ENCODE measurements around the gene AP2A1. TPM values are rescaled to one million over a fixed set of nuclear protein-coding genes. Genes with fewer than 3 reads are reported as not detected.
"Not testable (repeated sequence)": the region's sequence is repeated elsewhere in the genome, so short reads cannot be mapped to it uniquely, and the experiment has no call there.

AP2A1 gene
- 39.2 TPM for total RNA-seq (ENCODE audit: insufficient read depth, low replicate concordance)

GRCh38 chr19:49766930-49767299, at the start of gene AP2A1:
Gene AP2A1 (plus strand): TSS chr19:49767001. CDS start chr19:49767134, 133 bp downstream.
- no peak for DNase-seq (ENCODE audit: low spot score)

- peak; percentile 26 for DNase-seq (ENCODE audit: low spot score)
These were observed 48.3 kb upstream of the AP2A1 start for GRCh38 chr19:49718511-49718910.

GRCh38 chr19:49718991-49719390, 47.8 kb upstream of the AP2A1 start:
- no peak for DNase-seq (ENCODE audit: low spot score)

- DNase-seq (ENCODE audit: low spot score), result not testable (repeated sequence)
These were observed 47.4 kb upstream of the AP2A1 start for GRCh38 chr19:49719420-49719819.

GRCh38 chr19:49727217-49728030, 39.4 kb upstream of the AP2A1 start:
- DNase-seq (ENCODE audit: low spot score), result peak; percentile 85

- DNase-seq (ENCODE audit: low spot score), result no peak
These were observed 36.6 kb upstream of the AP2A1 start for GRCh38 chr19:49730166-49730565.

GRCh38 chr19:49738268-49738667, 28.5 kb upstream of the AP2A1 start:
- no peak for DNase-seq (ENCODE audit: low spot score)

GRCh38 chr19:49739098-49739497, 27.7 kb upstream of the AP2A1 start:
- no peak for DNase-seq (ENCODE audit: low spot score)

GRCh38 chr19:49739933-49740332, 26.9 kb upstream of the AP2A1 start:
- no peak for DNase-seq (ENCODE audit: low spot score)

- no peak for DNase-seq (ENCODE audit: low spot score)
These were observed 25.5 kb upstream of the AP2A1 start for GRCh38 chr19:49741210-49741844.

GRCh38 chr19:49744946-49745381, 21.8 kb upstream of the AP2A1 start:
- DNase-seq (ENCODE audit: low spot score), result no peak

- DNase-seq (ENCODE audit: low spot score), result peak; percentile 35
These were observed 20.4 kb upstream of the AP2A1 start for GRCh38 chr19:49746206-49746958.

GRCh38 chr19:49749055-49749716, 17.6 kb upstream of the AP2A1 start:
- no peak for DNase-seq (ENCODE audit: low spot score)

GRCh38 chr19:49749771-49750170, 17.0 kb upstream of the AP2A1 start:
- DNase-seq (ENCODE audit: low spot score), result no peak

- no peak for DNase-seq (ENCODE audit: low spot score)
These were observed 14.1 kb upstream of the AP2A1 start for GRCh38 chr19:49752701-49753100.

- no peak for DNase-seq (ENCODE audit: low spot score)
These were observed 10.8 kb upstream of the AP2A1 start for GRCh38 chr19:49755956-49756355.

- DNase-seq (ENCODE audit: low spot score), result peak; percentile 80
These were observed 8.5 kb upstream of the AP2A1 start for GRCh38 chr19:49758292-49758691.

- DNase-seq (ENCODE audit: low spot score), result no peak
These were observed 5.6 kb upstream of the AP2A1 start for GRCh38 chr19:49761249-49761624.

- DNase-seq (ENCODE audit: low spot score), result peak; percentile 40
These were observed 5.0 kb upstream of the AP2A1 start for GRCh38 chr19:49761625-49762311.

- DNase-seq (ENCODE audit: low spot score), result no peak
These were observed 3.6 kb upstream of the AP2A1 start, which contains the start of gene TSKS for GRCh38 chr19:49763230-49763629. Gene TSKS (minus strand): TSS chr19:49763306. CDS start chr19:49763247, 59 bp downstream.

GRCh38 chr19:49764341-49764740, 2.5 kb upstream of the AP2A1 start:
- no peak for DNase-seq (ENCODE audit: low spot score)

Data from umbilical cord (tissue), 2 donors.